K562 (cell line): ENCODE results near the gene TBXA2R. TPM values are rescaled to one million over a fixed set of nuclear protein-coding genes. Genes with fewer than 3 reads are reported as not detected.

Source experiments
- AFF4 ChIP-seq: sonication (generic); formaldehyde crosslinking; IDR thresholded peaks from 2 replicates; pipeline ENCODE4 v1.8.0; 2023; ENCODE audit warnings: mild to moderate bottlenecking, missing genetic modification reagents
- DMBX1 ChIP-seq: fragments of 250-450 bp; sonication (Bioruptor Pico); IDR thresholded peaks from 2 replicates; pipeline ENCODE4 v1.8.0; 2022; ENCODE audit warnings: inconsistent platforms, mild to moderate bottlenecking, moderate library complexity, borderline replicate concordance
- GABPA ChIP-seq: fragments of 200-800 bp; sonication (Bioruptor generic); conservative IDR thresholded peaks from 2 replicates; pipeline ENCODE4 v1.6.1; 2016; ENCODE audit warnings: low read depth, missing genetic modification characterization, missing compliant biosample characterization
- MEF2D ChIP-seq: conservative IDR thresholded peaks from 2 replicates; pipeline ENCODE4 v1.6.1; 2016; ENCODE audit warnings: low read depth, missing genetic modification characterization, missing compliant biosample characterization
- NFATC3 ChIP-seq: fragments of 450-650 bp; IDR thresholded peaks from 2 replicates; pipeline ENCODE4 v1.6.1; 2017; ENCODE audit warnings: mild to moderate bottlenecking
- NFIC ChIP-seq: fragments of 450-650 bp; IDR thresholded peaks from 2 replicates; pipeline ENCODE4 v1.6.1; 2017; ENCODE audit warnings: mild to moderate bottlenecking, inconsistent platforms
- PHB ChIP-seq: fragments of 250-450 bp; sonication (Bioruptor Pico); IDR thresholded peaks from 2 replicates; pipeline ENCODE4 v1.5.0; 2021
- RBM34 ChIP-seq: fragments of 200-400 bp; formaldehyde crosslinking; IDR thresholded peaks from 2 replicates; pipeline ENCODE4 v1.6.1; 2018; ENCODE audit warnings: low read length, borderline replicate concordance; ENCODE audit not compliant: insufficient read depth
- RREB1 ChIP-seq: fragments of 250-450 bp; sonication (Bioruptor Pico); IDR thresholded peaks from 2 replicates; pipeline ENCODE4 v1.4.0; 2020
- TAL1 ChIP-seq: fragments of 450-650 bp; IDR thresholded peaks from 2 replicates; pipeline ENCODE4 v1.6.1; 2016; ENCODE audit warnings: mild to moderate bottlenecking
- THRA ChIP-seq: fragments of 450-650 bp; IDR thresholded peaks from 2 replicates; pipeline ENCODE4 v1.6.1; 2017; ENCODE audit warnings: mild to moderate bottlenecking, moderate library complexity
- ZNF224 ChIP-seq: sonication (generic); formaldehyde crosslinking; IDR thresholded peaks from 2 replicates; pipeline ENCODE4 v1.8.0; 2022; ENCODE audit warnings: mild to moderate bottlenecking, missing genetic modification reagents
- ZNF398 ChIP-seq: fragments of 250-450 bp; sonication (Bioruptor Pico); IDR thresholded peaks from 2 replicates; pipeline ENCODE4 v1.8.0; 2021; ENCODE audit warnings: moderate library complexity, mild to moderate bottlenecking, inconsistent platforms
- polyA plus RNA-seq, 8 experiments: library from polyadenylated mRNA; depleted of rRNA in 4 of 8; stranded (reverse) in 5 of 8; unstranded in 3 of 8; fragments of >200 nt; fragmentation: Nextera tagmentation in 2 of 8; fragmentation: Illumina TruSeq in 1 of 8; extraction: Ambion mirVana in 2 of 8; extraction: Trizol in 1 of 8; gene quantifications; 2 replicates each; pipeline versions ENCODE4 v1.2.1 to v1.2.3, GENCODE V29; 2011 to 2014; ENCODE audit warnings: inconsistent platforms in 1 of 8, missing spikeins in 1 of 8
- total RNA-seq, 7 experiments: library from RNA; depleted of rRNA in 6 of 7; stranded (reverse); fragments of >200 nt in 6 of 7; fragmentation: Illumina TruSeq in 2 of 7; extraction: Trizol in 2 of 7; gene quantifications; 2 replicates each; pipeline versions ENCODE4 v1.2.1 to v1.2.3, GENCODE V29; 2011 to 2021; ENCODE audit warnings: low replicate concordance in 1 of 7

TBXA2R gene
- total and polyA plus RNA-seq, 9 of the 15 experiments (the other 6 are each of a cell fraction or from before 2014, with no cell fraction given), result 1.5 to 24.0 (median 2.8) TPM

- TF ChIP-seq AFF4 (CRISPR knock-in tag) (0 out of 2 replicates have a peak, but pooled peaks have one; percentile 68), THRA (no peak), MEF2D (tag) (no peak), RREB1 (CRISPR knock-in tag) (no peak), PHB (no peak), ZNF398 (no peak), NFIC (no peak), TAL1 (peak; percentile 57), GABPA (tag) (peak; percentile 59; the same call in 1 of the 2 replicates), NFATC3 (no peak), ZNF224 (no peak), RBM34 (no peak), DMBX1 (CRISPR knock-in tag) (no peak)
Measured at GRCh38 chr19:3626473-3627350, 20.0 kb upstream of the TBXA2R start, which contains the start of gene CACTIN (continued).
